Stomach (tissue), 4 donors: ENCODE data around the gene PACSIN3.

Experiments
- CTCF ChIP-seq, 7 experiments: fragments of 450-650 bp in 4 of 7; fragments of 200-600 bp in 3 of 7; sonication (generic) in 3 of 7; IDR thresholded peaks; one replicate each; pipeline ENCODE4 v1.5.1; 2016 to 2019; ENCODE audit warnings: antibody characterized with exemption in 7 of 7, control low read depth in 2 of 7, mild to moderate bottlenecking in 1 of 7
- POLR2A ChIP-seq, 4 donors: fragments of 450-650 bp; IDR thresholded peaks; one replicate each; pipeline ENCODE4 v1.6.1; 2016; ENCODE audit warnings: antibody characterized with exemption in 4 of 4, control low read depth in 2 of 4, mild to moderate bottlenecking in 1 of 4, moderate library complexity in 1 of 4
- POLR2AphosphoS5 ChIP-seq, 3 donors: sonication (generic); formaldehyde crosslinking; IDR thresholded peaks; one replicate each; pipeline ENCODE4 v1.6.1; 2016; ENCODE audit warnings: antibody characterized with exemption in 3 of 3

DNA sequence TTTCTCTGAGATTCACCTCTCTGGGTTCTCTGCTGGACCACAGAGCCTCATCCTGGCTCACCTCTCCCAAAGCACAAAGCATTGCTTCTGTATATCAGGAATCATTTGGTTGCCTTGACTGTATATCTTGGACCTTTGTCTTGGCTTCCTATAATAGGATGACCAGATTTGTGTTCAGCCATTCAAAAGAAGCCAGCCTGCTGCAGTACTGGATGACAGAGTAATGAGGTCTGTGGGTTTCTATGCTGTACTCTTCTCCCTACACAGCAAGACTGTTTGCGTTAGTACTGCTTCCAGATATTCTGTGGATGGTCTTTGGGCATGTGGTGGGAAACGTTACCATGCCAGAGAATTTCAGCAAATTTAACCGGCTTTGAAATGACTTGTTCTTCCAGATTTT is 49.3 kb downstream of the PACSIN3 start:
- TF ChIP-seq POLR2AphosphoS5 (IDR thresholded peaks at IDR 0.05) (no peak), CTCF (IDR thresholded peaks at IDR 0.05) (no peak), POLR2A (IDR thresholded peaks at IDR 0.05) (no peak)
